Measurements from ENCODE around the gene DOCK10.

DOCK10 gene

GRCh38 chr2:225019105-225019504 lies 23.2 kb downstream of the DOCK10 start:
- DNase-seq (ENCODE audit: low read depth, low spot score) = no peak
- H3K4me3 ChIP-seq (ENCODE audit: low read length) = no peak overlapping the region

GRCh38 chr2:225017713-225018112 lies 24.6 kb downstream of the DOCK10 start:
- no peak overlapping the region for H3K4me3 ChIP-seq (ENCODE audit: low read length)
- no peak for DNase-seq (ENCODE audit: low read depth, low spot score)

GRCh38 chr2:225017098-225017685 lies 25.1 kb downstream of the DOCK10 start:
- DNase-seq (ENCODE audit: low read depth, low spot score) = no peak
- no peak overlapping the region for H3K4me3 ChIP-seq (ENCODE audit: low read length)

GRCh38 chr2:225013425-225014365 lies 28.6 kb downstream of the DOCK10 start:
- no peak overlapping the region for H3K4me3 ChIP-seq (ENCODE audit: low read length)
- DNase-seq (ENCODE audit: low read depth, low spot score) = no peak

GRCh38 chr2:225011585-225011984 lies 30.7 kb downstream of the DOCK10 start:
- no peak for DNase-seq (ENCODE audit: low read depth, low spot score)
- H3K4me3 ChIP-seq (ENCODE audit: low read length) = no peak overlapping the region

- no peak overlapping the region for H3K4me3 ChIP-seq (ENCODE audit: low read length)
- DNase-seq (ENCODE audit: low read depth, low spot score) = no peak
These were observed 31.5 kb downstream of the DOCK10 start for GRCh38 chr2:225010804-225011203.

- no peak for DNase-seq (ENCODE audit: low read depth, low spot score)
- no peak overlapping the region for H3K4me3 ChIP-seq (ENCODE audit: low read length)
These were observed 32.5 kb downstream of the DOCK10 start for GRCh38 chr2:225009768-225010167.

- DNase-seq (ENCODE audit: low read depth, low spot score) = peak; percentile 41
These were observed 33.3 kb downstream of the DOCK10 start for GRCh38 chr2:225008935-225009334.

GRCh38 chr2:225008179-225008856 lies 34.0 kb downstream of the DOCK10 start:
- DNase-seq (ENCODE audit: low read depth, low spot score) = no peak
- H3K4me3 ChIP-seq (ENCODE audit: low read length) = no peak overlapping the region

More at GRCh38 chr2:225008935-225009334, 33.3 kb downstream of the DOCK10 start:
- H3K4me3 ChIP-seq (ENCODE audit: low read length) = no peak overlapping the region

GRCh38 chr2:225006730-225007129 lies 35.5 kb downstream of the DOCK10 start:
- H3K4me3 ChIP-seq (ENCODE audit: low read length) = no peak overlapping the region
- DNase-seq (ENCODE audit: low read depth, low spot score) = no peak

- DNase-seq (ENCODE audit: low read depth, low spot score) = no peak
- no peak overlapping the region for H3K4me3 ChIP-seq (ENCODE audit: low read length)
These were observed 37.7 kb downstream of the DOCK10 start for GRCh38 chr2:225004597-225004996.

GRCh38 chr2:225002656-225003045 lies 39.6 kb downstream of the DOCK10 start:
- H3K4me3 ChIP-seq (ENCODE audit: low read length) = no peak overlapping the region
- peak; percentile 46 for DNase-seq (ENCODE audit: low read depth, low spot score)

GRCh38 chr2:225002039-225002655 lies 40.1 kb downstream of the DOCK10 start:
- H3K4me3 ChIP-seq (ENCODE audit: low read length) = no peak overlapping the region
- peak; percentile 75 for DNase-seq (ENCODE audit: low read depth, low spot score)

GRCh38 chr2:224999754-225000153 lies 42.5 kb downstream of the DOCK10 start:
- no peak overlapping the region for H3K4me3 ChIP-seq (ENCODE audit: low read length)
- no peak for DNase-seq (ENCODE audit: low read depth, low spot score)

GRCh38 chr2:224999321-224999720 lies 42.9 kb downstream of the DOCK10 start:
- no peak for DNase-seq (ENCODE audit: low read depth, low spot score)
- no peak overlapping the region for H3K4me3 ChIP-seq (ENCODE audit: low read length)

GRCh38 chr2:224997802-224998201 lies 44.5 kb downstream of the DOCK10 start:
- no peak for DNase-seq (ENCODE audit: low read depth, low spot score)
- H3K4me3 ChIP-seq (ENCODE audit: low read length) = no peak overlapping the region

- DNase-seq (ENCODE audit: low read depth, low spot score) = no peak
These were observed 46.8 kb downstream of the DOCK10 start for GRCh38 chr2:224995419-224995818.

GRCh38 chr2:224994242-224994823 lies 47.9 kb downstream of the DOCK10 start:
- no peak overlapping the region for H3K4me3 ChIP-seq (ENCODE audit: low read length)
- no peak for DNase-seq (ENCODE audit: low read depth, low spot score)

More at GRCh38 chr2:224995419-224995818, 46.8 kb downstream of the DOCK10 start:
- no peak overlapping the region for H3K4me3 ChIP-seq (ENCODE audit: low read length)

- DNase-seq (ENCODE audit: low read depth, low spot score) = no peak
- no peak overlapping the region for H3K4me3 ChIP-seq (ENCODE audit: low read length)
These were observed 51.6 kb downstream of the DOCK10 start for GRCh38 chr2:224990710-224991109.
